ENCODE results near the gene CC2D1B. TPM values are rescaled to one million over a fixed set of nuclear protein-coding genes. Genes with fewer than 3 reads are reported as not detected.

CC2D1B gene
- 10 to 100 TPM; 49.9 to 53.3 TPM for total RNA-seq

- Mint-ChIP-seq H3K4me1 (peaks cover 50% of the 10 kb centered on the region), H3K4me3 (peak within 1 kb of the TSS; percentile 97)
Measured at GRCh38 chr1:52365746-52366516, at the start of gene CC2D1B. Gene CC2D1B, minus strand, starts transcription at chr1:52366205. Its CDS starts 1,585 bp downstream, at chr1:52364620.

GRCh38 chr1:52414942-52415341 is 48.9 kb upstream of the CC2D1B start:
- no peak for ATAC-seq

More at GRCh38 chr1:52365746-52366516, at the start of gene CC2D1B:
- ATAC-seq, result peak; percentile 97
- Mint-ChIP-seq H3K36me3 (peaks cover 31% of the 10 kb centered on the region), H3K27ac (peak within 1 kb of the TSS; percentile 97), H3K27me3 (no peaks in the 10 kb centered on the region), H3K9me3 (ENCODE audit: low read depth) (no peaks in the 10 kb centered on the region)
- peak; percentile 99 for DNase-seq
- CTCF ChIA-PET, result interaction anchor here (0.6 to 1.1 kb wide), 4 partner anchors 187 to 783 kb away, joined by 3 to 5 read pairs (median 4); partner anchors contain the start of gene TUT4

GRCh38 chr1:52413410-52413989 is 47.5 kb upstream of the CC2D1B start:
- ATAC-seq (no peak), DNase-seq (no peak)
- H3K27ac Mint-ChIP-seq, result no peak overlapping the region
- no peaks in the 10 kb centered on the region for H3K9me3 Mint-ChIP-seq (ENCODE audit: low read depth)
- peaks cover 11% of the 10 kb centered on the region for H3K4me1 Mint-ChIP-seq
- H3K36me3 Mint-ChIP-seq, result peaks cover 69% of the 10 kb centered on the region
- CTCF ChIA-PET, result interaction anchor here (1.7 kb wide), 1 partner anchor 11 kb away, joined by 6 read pairs; no protein-coding TSS in a partner anchor
- no peak overlapping the region for H3K4me3 Mint-ChIP-seq
- H3K27me3 Mint-ChIP-seq, result no peaks in the 10 kb centered on the region

More at GRCh38 chr1:52414942-52415341, 48.9 kb upstream of the CC2D1B start:
- Mint-ChIP-seq H3K4me3 (no peak overlapping the region), H3K27me3 (no peaks in the 10 kb centered on the region), H3K4me1 (peaks cover 9% of the 10 kb centered on the region), H3K9me3 (ENCODE audit: low read depth) (no peaks in the 10 kb centered on the region), H3K27ac (no peak overlapping the region), H3K36me3 (peaks cover 70% of the 10 kb centered on the region)
- CTCF ChIA-PET, result interaction anchor here (0.7 kb wide), 1 partner anchor 251 kb away, joined by 5 read pairs; no protein-coding TSS in a partner anchor
- DNase-seq, result no peak

GRCh38 chr1:52404975-52405338 is 39.0 kb upstream of the CC2D1B start:
- peak overlapping the region; percentile 100 for H3K27ac Mint-ChIP-seq
- no peak for ATAC-seq
- DNase-seq, result no peak
- peaks cover 59% of the 10 kb centered on the region for H3K36me3 Mint-ChIP-seq
- H3K9me3 Mint-ChIP-seq (ENCODE audit: low read depth), result no peaks in the 10 kb centered on the region
- no peaks in the 10 kb centered on the region for H3K27me3 Mint-ChIP-seq
- CTCF ChIA-PET, result interaction anchor here (0.8 to 2.9 kb wide), 9 partner anchors 19 to 296 kb away, joined by 3 to 20 read pairs (median 5); partner anchors contain the start of gene TUT4
- peak overlapping the region; percentile 100 for H3K4me3 Mint-ChIP-seq
- peaks cover 56% of the 10 kb centered on the region for H3K4me1 Mint-ChIP-seq

GRCh38 chr1:52404116-52404974 is 38.3 kb upstream of the CC2D1B start, which contains the start of the genes ORC1 and PRPF38A:
Gene ORC1, minus strand, starts transcription at chr1:52404423. Its CDS starts 2,200 bp downstream, at chr1:52402223.
Gene PRPF38A, plus strand, starts transcription at chr1:52404602. Its CDS starts 148 bp downstream, at chr1:52404750.
- ATAC-seq (peak; percentile 90), DNase-seq (peak; percentile 99)
- Mint-ChIP-seq H3K27me3 (no peaks in the 10 kb centered on the region), H3K4me1 (peaks cover 60% of the 10 kb centered on the region), H3K36me3 (peaks cover 63% of the 10 kb centered on the region), H3K27ac (peak within 1 kb of the TSS; percentile 100), H3K9me3 (ENCODE audit: low read depth) (no peaks in the 10 kb centered on the region), H3K4me3 (peak within 1 kb of the TSS; percentile 100)
- CTCF ChIA-PET, result interaction anchor here (0.8 to 2.9 kb wide), 13 partner anchors 9 to 297 kb away, joined by 3 to 20 read pairs (median 4); partner anchors contain the start of gene TUT4

GRCh38 chr1:52403566-52404115 is 37.6 kb upstream of the CC2D1B start:
- peak overlapping the region; percentile 100 for H3K4me3 Mint-ChIP-seq
- peak; percentile 66 for ATAC-seq
- CTCF ChIA-PET, result interaction anchor here (0.9 to 2.9 kb wide), 10 partner anchors 9 to 286 kb away, joined by 3 to 20 read pairs (median 4); partner anchors contain the start of gene TUT4

GRCh38 chr1:52402860-52403240 is 36.8 kb upstream of the CC2D1B start:
- Mint-ChIP-seq H3K9me3 (ENCODE audit: low read depth) (no peaks in the 10 kb centered on the region), H3K27me3 (no peaks in the 10 kb centered on the region), H3K27ac (peak overlapping the region; percentile 100), H3K36me3 (peaks cover 55% of the 10 kb centered on the region), H3K4me3 (peak overlapping the region; percentile 100), H3K4me1 (peaks cover 54% of the 10 kb centered on the region)
- no peak for DNase-seq
- CTCF ChIA-PET, result no interaction called here
- no peak for ATAC-seq

More at GRCh38 chr1:52403566-52404115, 37.6 kb upstream of the CC2D1B start:
- Mint-ChIP-seq H3K27ac (peak overlapping the region; percentile 100), H3K27me3 (no peaks in the 10 kb centered on the region), H3K36me3 (peaks cover 60% of the 10 kb centered on the region), H3K4me1 (peaks cover 59% of the 10 kb centered on the region), H3K9me3 (ENCODE audit: low read depth) (no peaks in the 10 kb centered on the region)
- DNase-seq, result peak; percentile 82

- Mint-ChIP-seq H3K4me1 (peaks cover 42% of the 10 kb centered on the region), H3K27ac (no peak overlapping the region), H3K36me3 (peaks cover 58% of the 10 kb centered on the region), H3K27me3 (no peaks in the 10 kb centered on the region), H3K4me3 (no peak overlapping the region), H3K9me3 (ENCODE audit: low read depth) (no peaks in the 10 kb centered on the region)
- no peak for DNase-seq
- no peak for ATAC-seq
- CTCF ChIA-PET, result no interaction called here
Measured at GRCh38 chr1:52400131-52400530, 34.1 kb upstream of the CC2D1B start.

- CTCF ChIA-PET, result no interaction called here
- Mint-ChIP-seq H3K9me3 (ENCODE audit: low read depth) (no peaks in the 10 kb centered on the region), H3K27me3 (no peaks in the 10 kb centered on the region), H3K36me3 (peaks cover 61% of the 10 kb centered on the region), H3K4me1 (peaks cover 42% of the 10 kb centered on the region), H3K27ac (no peak overlapping the region), H3K4me3 (no peak overlapping the region)
- ATAC-seq (no peak), DNase-seq (no peak)
Measured at GRCh38 chr1:52399629-52400028, 33.6 kb upstream of the CC2D1B start.

GRCh38 chr1:52393174-52393573 is 27.2 kb upstream of the CC2D1B start:
- Mint-ChIP-seq H3K27me3 (no peaks in the 10 kb centered on the region), H3K9me3 (ENCODE audit: low read depth) (no peaks in the 10 kb centered on the region), H3K36me3 (peaks cover 67% of the 10 kb centered on the region), H3K4me1 (peaks cover 8% of the 10 kb centered on the region), H3K4me3 (no peak overlapping the region), H3K27ac (no peak overlapping the region)
- CTCF ChIA-PET, result interaction anchor here (0.7 to 1.5 kb wide), 2 partner anchors 11 to 293 kb away, joined by 3 to 5 read pairs; partner anchors contain the start of gene ORC1
- DNase-seq (no peak), ATAC-seq (no peak)

GRCh38 chr1:52386458-52386857 is 20.5 kb upstream of the CC2D1B start:
- no peak for DNase-seq
- no peak overlapping the region for H3K27ac Mint-ChIP-seq
- H3K36me3 Mint-ChIP-seq, result peaks cover 58% of the 10 kb centered on the region
- CTCF ChIA-PET, result no interaction called here
- no peak for ATAC-seq
- H3K27me3 Mint-ChIP-seq, result no peaks in the 10 kb centered on the region
- peaks cover 2% of the 10 kb centered on the region for H3K4me1 Mint-ChIP-seq
- H3K9me3 Mint-ChIP-seq (ENCODE audit: low read depth), result no peaks in the 10 kb centered on the region
- H3K4me3 Mint-ChIP-seq, result no peak overlapping the region

GRCh38 chr1:52385376-52385775 is 19.4 kb upstream of the CC2D1B start:
- ATAC-seq, result no peak
- Mint-ChIP-seq H3K4me3 (no peak overlapping the region), H3K36me3 (peaks cover 59% of the 10 kb centered on the region), H3K4me1 (no peaks in the 10 kb centered on the region), H3K9me3 (ENCODE audit: low read depth) (no peaks in the 10 kb centered on the region), H3K27me3 (no peaks in the 10 kb centered on the region), H3K27ac (no peak overlapping the region)
- no peak for DNase-seq
- CTCF ChIA-PET, result no interaction called here
